Lower leg skin (tissue), 3 donors: Measurements from ENCODE around the gene CAPN15.

Experiments used
- CTCF ChIP-seq, 3 donors: fragments of 450-650 bp; IDR thresholded peaks; one replicate each; pipeline ENCODE4 v1.5.1; 2016; ENCODE audit warnings: antibody characterized with exemption in 3 of 3, mild to moderate bottlenecking in 3 of 3, moderate library complexity in 2 of 3
- POLR2A ChIP-seq, 2 donors: fragments of 450-650 bp; IDR thresholded peaks; one replicate each; pipeline ENCODE4 v1.6.1; 2016 to 2017; ENCODE audit warnings: antibody characterized with exemption in 2 of 2, mild to moderate bottlenecking in 1 of 2, moderate library complexity in 1 of 2

GRCh38 chr16:588639-588888 lies 61.1 kb downstream of the CAPN15 start:
- no peak for TF ChIP-seq POLR2A (IDR thresholded peaks at IDR 0.05)
- TF ChIP-seq CTCF (IDR thresholded peaks at IDR 0.05) = no peak
